Kidney tubule cell (primary cell): ENCODE results near the gene CWH43.
"Not testable (repeated sequence)": the region's sequence is repeated elsewhere in the genome, so short reads cannot be mapped to it uniquely, and the experiment has no call there.

Experiments used
- DNase-seq: peaks from one replicate; pipeline ENCODE4 v3.0.0-alpha.2; 2018; ENCODE audit warnings: low spot score

The CWH43 gene

DNA sequence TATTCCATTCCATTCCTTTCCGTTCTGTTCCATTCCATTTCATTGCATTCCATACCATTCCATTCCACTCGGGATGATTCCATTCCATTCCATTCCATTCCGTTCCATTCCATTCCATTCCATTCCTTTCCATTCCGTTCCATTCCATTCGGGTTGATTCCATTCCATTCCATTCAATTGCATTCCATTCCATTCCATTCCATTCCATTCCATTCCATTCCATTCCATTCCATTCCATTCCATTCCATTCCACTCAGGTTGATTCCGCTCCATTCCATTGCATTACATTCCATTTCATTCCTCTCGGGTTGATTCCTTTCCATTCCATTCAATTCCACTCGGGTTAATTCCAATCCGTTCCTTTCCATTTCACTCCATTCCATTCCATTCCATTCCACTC lies 111.0 kb downstream of the CWH43 start:
- not testable (repeated sequence) for DNase-seq

DNA sequence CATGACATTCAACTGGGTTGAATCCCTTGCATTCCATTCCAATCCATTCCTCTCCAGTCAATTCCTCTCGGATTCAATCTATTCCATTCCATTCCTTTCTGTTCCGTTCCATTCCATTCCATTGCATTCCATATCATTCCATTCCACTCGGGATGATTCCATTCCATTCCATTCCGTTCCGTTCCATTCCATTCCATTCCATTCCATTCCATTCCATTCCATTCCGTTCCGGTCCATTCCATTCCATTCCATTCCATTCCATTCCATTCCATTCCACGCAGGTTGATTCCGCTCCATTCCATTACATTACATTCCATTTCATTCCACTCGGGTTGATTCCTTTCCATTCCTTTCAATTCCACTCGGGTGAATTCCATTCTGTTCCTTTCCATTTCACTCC lies 111.4 kb downstream of the CWH43 start:
- not testable (repeated sequence) for DNase-seq

- DNase-seq, result not testable (repeated sequence)
Observed at GRCh38 chr4:49098034-49098759, 112.1 kb downstream of the CWH43 start.

DNA sequence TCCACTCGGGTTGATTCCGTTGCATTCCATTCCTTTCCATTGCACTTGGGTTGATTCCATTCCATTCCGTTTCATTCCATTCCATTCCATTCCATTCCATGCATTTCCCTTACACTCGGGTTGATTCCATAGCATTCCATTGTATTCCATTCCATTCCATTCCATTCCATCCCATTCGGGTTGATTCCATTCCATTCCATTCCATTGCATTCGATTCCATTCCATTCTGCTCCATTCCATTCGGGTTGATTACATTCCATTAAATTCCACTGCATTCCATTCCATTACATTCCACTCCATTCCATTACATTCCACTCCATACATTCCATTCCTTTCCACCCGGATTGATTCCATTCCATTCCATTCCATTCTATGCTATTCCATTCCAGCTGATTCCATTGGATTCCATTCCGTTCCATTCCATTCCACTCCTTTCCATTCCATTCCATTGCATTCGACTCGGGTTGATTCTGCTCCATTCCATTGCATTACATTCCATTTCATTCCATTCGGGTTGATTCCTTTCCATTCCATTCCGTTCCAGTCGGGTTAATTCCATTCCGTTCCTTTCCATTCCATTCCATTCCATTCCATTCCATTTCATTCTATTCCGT lies 113.9 kb downstream of the CWH43 start:
- peak; percentile 37 for DNase-seq

- not testable (repeated sequence) for DNase-seq
Observed at GRCh38 chr4:49102344-49102898, 116.3 kb downstream of the CWH43 start.

GRCh38 chr4:49103436-49104136 lies 117.5 kb downstream of the CWH43 start:
- DNase-seq, result not testable (repeated sequence)

DNA sequence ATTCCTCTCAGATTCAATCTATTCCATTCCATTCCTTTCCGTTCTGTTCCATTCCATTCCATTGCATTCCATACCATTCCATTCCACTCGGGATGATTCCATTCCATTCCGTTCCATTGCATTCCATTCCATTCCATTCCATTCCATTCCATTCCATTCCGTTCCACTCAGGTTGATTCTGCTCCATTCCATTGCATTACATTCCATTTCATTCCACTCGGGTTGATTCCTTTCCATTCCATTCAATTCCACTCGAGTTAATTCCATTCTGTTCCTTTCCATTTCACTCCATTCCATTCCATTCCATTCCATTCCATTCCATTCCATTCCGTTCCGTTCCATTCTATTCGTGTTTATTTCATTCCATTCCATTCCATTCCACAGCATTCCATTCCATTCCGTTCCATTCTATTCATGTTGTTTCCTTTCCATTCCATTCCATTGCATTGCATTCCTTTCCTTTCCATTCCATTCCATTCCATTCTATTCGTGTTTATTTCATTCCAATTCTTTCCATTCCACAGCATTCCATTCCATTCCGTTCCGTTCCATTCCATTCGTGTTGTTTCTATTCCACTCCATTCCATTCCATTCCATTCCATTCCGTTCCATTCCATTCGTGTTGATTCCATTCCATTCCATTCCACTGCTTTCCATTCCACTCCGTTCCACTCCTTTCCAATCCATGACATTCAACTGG lies 118.3 kb downstream of the CWH43 start:
- peak; percentile 34 for DNase-seq

- peak; percentile 20 for DNase-seq
Observed at GRCh38 chr4:49105248-49105904, 119.3 kb downstream of the CWH43 start.

- DNase-seq, result peak; percentile 78
Observed at GRCh38 chr4:49107262-49107661, 121.2 kb downstream of the CWH43 start.

GRCh38 chr4:49108183-49108978 lies 122.3 kb downstream of the CWH43 start:
- DNase-seq, result not testable (repeated sequence)

DNA sequence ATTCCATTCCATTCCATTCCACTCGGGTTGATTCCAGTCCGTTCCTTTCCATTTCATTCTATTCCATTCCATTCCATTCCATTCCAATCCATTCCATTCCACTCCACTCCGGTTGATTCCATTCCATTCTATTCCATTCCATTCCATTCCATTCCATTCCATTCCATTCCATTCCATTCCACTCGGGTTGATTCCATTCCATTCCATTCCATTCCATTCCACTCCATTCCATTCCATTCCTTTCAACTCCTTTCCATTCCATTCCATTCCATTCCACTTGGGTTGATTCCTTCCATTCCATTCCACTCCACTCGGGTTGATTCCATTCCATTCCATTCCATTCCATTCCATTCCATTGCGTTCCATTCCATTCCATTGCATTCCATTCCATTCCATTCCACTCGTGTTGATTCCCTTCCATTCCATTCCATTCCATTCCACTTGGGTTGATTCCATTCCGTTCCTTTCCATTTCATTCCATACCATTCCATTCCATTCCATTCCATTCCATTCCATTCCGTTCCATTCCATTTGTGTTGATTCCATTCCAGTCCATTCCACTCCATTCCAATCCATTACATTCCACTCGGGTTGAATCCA lies 123.6 kb downstream of the CWH43 start:
- not testable (repeated sequence) for DNase-seq

GRCh38 chr4:49110579-49110978 lies 124.5 kb downstream of the CWH43 start:
- DNase-seq, result not testable (repeated sequence)
